Fibroblast of peridontal ligament (primary cell): ENCODE data around the gene TOR4A.
"Not testable (repeated sequence)": the region's sequence is repeated elsewhere in the genome, so short reads cannot be mapped to it uniquely, and the experiment has no call there.

Source experiments
- DNase-seq: peaks from one replicate; pipeline ENCODE4 v3.0.0-alpha.2; 2010; ENCODE audit errors: extremely low read depth

The TOR4A gene

DNA sequence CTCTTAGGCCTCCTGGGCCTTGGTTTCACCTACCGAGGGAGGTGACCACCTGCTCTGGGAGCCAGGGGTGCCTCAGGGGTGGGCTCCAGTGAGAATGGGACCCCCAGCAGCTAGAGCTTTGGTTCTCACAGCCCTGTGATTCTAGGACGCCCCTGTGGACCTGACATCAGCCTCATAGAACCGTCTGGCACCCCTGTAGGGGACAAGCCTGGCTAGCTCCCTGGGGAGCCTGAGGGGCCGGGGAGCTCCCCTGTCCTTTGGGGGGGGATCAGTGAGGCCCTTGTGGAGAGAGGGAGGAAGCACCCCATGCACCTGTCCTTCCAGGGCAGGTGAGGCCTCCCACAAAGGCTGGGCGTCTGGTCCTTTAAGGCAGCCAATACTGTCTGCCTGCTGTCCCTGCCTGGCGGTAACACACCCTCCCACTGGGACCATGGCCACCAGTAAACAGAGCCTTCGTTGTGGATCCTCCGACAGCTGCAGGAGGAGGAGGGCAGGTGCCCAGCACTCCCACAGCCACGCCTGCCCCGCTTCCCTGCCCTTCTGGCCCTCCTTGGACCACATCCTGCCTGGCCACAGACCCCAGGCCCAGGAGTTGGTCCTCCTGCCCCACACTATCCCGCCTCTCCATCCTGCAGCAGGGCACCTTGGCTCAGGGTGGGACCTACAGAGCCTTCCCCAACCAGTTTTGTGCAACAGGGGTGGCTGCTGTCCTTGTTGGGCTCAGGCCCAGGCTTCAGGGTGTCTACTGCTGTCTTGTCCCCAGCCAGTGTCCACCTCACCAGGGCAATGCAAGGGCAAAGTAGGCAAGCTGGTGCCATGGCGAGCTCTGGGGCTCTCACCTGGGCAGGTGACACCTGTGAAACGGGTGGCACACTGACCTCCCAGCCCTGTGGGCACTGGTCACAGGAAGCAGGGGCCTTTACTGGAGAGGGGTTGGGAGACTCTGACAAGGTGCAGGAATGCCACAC, 39.5 kb upstream of the TOR4A start:
- DNase-seq: no peak

DNA sequence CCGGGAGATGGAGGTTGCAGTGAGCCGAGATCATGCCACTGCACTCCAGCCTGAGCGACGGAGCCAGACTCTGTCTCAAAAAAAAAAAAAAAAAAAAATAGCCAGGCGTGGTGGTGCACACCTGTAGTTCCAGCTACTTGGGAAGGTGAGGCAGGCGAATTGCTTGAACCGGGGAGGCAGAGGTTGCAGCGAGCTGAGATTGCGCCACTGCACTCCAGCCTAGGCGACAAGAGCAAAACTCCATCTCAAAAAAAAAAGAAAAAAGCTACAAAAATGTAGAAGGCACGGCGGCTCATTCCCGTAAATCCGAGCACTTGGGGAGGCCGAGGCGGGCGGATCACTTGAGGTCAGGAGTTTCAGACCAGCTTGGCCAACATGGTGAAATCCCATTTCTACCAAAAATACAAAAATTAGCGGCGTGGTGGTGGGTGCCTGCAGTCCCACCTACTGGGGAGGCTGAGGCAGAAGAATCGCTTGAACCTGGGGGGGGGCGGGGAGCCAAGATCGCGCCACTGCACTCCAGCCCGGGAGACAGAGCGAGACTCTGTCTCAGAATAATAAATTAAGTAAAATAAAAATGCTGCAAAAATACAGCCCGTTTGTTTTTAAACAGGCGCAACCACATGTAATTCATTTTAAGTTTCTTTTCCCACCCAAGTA, 37.9 kb upstream of the TOR4A start:
- not testable (repeated sequence) for DNase-seq

DNA sequence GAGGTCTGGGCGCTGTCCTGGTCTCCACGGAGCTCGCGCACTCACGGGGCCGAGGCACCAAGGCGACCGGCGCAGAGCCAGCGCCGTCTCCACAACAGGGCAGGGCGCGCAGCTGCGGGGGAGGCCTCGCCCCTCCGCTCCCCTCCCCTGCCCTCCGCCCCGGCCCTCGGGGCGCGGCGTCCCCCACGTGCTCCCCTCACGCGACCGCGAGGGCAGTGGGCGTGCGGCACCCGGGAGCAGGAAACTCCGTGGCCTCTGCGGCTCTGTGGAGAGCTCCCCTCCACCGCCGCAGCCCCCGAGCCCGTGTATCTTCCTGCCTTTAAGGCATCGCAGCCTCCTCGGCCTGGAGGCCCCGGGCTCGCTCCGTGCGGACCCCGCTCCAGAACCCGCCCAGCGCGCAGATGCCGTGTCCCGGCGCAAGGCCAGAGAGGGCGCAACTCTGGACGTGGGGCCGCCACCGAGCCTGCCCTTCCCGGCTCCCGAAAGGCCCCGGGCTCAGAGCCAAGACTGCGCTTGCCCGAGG, 37.1 kb upstream of the TOR4A start:
- peak; percentile 70 for DNase-seq

DNA sequence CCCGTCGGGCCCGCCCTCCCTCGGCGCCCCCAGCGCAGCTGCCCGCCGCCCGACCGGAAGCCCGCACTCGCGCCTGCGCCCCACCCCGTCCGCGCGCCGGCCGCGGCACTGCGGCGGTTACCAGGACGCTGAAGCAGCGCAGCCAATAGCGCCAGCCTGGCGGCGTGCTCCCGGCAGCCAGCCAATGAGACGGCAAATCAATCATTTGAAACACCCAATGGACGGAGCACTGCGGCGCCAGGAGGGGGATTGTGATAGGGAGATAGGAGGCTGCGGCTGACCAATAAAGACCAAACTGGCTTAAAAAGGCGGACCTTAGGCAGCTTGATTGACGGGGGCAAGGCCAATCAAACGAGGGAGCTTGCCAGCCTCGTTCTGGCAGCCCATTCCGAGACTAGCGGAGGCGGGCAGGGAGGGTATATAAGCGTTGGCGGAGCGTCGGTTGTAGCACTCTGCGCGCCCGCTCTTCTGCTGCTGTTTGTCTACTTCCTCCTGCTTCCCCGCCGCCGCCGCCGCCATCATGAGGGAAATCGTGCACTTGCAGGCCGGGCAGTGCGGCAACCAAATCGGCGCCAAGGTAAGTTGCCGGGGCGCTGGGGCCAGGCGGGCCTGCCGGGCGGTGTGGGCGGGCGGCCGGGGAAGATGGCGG, 36.6 kb upstream of the TOR4A start, which contains the start of gene TUBB4B:
Gene TUBB4B (plus strand): TSS at position 447 of the 649 bp plus-strand sequence. CDS start 74 bp downstream, at position 521.
- peak; percentile 100 for DNase-seq

DNA sequence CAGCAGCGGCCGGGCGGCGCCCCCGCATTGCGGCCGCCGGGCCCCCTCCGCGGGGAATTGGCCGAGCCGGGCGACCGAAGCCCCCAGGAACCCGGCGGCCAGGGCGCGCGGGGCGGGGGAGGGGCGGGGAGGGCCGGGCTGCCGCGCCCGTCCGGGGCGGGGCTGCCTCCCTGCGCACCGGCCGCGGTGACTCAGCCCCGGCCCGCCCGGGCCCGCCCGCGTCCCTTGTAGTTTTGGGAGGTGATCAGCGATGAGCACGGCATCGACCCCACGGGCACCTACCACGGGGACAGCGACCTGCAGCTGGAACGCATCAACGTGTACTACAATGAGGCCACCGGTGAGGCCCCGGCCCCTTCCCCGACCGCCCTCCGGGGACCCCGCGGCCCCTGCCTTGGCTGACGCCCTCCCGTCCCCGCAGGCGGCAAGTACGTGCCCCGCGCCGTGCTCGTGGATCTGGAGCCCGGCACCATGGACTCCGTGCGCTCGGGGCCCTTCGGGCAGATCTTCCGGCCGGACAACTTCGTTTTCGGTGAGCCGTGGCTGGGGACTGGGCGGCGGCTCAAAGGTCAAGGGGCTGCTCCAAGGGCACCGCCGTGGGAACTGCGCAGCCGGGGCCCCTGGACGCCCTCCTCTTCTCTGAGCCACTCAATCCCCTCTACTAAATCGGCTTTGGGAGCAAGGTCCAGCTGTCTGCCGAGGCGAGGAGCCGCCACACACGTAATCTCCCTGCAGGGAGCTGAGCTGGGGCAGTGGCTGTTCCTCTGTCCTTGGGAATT, 35.8 kb upstream of the TOR4A start:
- peak; percentile 19 for DNase-seq

DNA sequence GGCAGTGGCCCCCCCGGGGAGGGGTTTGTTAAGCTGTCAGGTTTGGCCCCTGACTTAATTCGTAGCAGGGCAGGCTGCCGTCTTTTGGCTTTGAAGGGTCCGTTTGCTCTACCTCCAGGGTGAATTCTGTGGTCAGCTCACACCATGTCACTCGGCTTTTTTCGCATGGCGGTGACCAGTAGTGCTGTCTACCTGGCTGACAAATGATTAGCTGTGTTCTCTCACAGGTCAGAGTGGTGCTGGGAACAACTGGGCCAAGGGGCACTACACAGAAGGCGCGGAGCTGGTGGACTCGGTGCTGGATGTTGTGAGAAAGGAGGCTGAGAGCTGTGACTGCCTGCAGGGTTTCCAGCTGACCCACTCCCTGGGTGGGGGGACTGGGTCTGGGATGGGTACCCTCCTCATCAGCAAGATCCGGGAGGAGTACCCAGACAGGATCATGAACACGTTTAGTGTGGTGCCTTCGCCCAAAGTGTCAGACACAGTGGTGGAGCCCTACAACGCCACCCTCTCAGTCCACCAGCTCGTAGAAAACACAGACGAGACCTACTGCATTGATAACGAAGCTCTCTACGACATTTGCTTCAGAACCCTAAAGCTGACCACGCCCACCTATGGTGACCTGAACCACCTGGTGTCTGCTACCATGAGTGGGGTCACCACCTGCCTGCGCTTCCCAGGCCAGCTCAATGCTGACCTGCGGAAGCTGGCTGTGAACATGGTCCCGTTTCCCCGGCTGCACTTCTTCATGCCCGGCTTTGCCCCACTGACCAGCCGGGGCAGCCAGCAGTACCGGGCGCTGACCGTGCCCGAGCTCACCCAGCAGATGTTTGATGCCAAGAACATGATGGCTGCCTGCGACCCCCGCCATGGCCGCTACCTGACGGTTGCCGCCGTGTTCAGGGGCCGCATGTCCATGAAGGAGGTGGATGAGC, 35.0 kb upstream of the TOR4A start:
- no peak for DNase-seq

DNA sequence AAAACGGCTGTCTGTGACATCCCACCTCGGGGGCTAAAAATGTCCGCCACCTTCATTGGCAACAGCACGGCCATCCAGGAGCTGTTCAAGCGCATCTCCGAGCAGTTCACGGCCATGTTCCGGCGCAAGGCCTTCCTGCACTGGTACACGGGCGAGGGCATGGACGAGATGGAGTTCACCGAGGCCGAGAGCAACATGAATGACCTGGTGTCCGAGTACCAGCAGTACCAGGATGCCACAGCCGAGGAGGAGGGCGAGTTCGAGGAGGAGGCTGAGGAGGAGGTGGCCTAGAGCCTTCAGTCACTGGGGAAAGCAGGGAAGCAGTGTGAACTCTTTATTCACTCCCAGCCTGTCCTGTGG, 34.3 kb upstream of the TOR4A start:
- DNase-seq: not testable (repeated sequence)

DNA sequence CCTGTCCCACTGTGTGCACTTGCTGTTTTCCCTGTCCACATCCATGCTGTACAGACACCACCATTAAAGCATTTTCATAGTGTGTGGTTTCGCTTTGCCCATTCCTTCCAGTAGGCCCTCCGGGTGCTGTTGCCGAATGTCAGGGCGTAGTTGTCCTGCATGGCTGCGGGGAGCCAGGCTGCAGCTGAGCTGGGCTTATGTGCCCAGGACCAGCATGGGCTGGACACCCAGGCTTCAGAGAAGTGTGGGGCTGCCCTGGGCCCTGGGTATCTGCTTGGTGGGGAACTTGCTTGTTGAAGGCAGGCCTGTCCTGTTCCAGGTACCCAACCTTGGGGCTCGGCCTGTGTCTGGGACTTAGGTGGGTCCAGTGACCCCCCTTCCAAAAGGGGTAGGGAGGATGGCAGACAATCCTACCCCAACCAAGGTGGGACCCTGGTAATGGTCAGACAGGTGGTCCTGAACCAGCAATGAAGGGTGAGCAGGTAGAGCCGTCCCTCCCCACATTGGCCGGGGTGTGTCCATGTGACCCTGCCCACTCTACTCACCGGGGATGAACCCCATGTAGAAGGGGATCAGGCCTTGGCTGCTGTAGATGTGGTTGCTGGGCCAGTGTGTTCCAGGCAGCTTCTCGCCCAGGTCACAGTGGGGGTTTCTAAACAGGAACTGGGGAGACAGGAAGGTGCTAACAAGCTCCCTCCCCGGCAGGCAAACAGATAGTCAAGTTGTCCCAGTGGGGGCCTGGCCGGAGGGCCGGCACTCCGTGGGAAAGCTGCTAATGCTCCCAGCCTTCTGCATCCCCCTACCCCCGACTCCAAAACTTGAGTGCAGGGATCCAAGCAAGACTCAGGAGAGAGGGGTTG, 33.7 kb upstream of the TOR4A start:
- no peak for DNase-seq

DNA sequence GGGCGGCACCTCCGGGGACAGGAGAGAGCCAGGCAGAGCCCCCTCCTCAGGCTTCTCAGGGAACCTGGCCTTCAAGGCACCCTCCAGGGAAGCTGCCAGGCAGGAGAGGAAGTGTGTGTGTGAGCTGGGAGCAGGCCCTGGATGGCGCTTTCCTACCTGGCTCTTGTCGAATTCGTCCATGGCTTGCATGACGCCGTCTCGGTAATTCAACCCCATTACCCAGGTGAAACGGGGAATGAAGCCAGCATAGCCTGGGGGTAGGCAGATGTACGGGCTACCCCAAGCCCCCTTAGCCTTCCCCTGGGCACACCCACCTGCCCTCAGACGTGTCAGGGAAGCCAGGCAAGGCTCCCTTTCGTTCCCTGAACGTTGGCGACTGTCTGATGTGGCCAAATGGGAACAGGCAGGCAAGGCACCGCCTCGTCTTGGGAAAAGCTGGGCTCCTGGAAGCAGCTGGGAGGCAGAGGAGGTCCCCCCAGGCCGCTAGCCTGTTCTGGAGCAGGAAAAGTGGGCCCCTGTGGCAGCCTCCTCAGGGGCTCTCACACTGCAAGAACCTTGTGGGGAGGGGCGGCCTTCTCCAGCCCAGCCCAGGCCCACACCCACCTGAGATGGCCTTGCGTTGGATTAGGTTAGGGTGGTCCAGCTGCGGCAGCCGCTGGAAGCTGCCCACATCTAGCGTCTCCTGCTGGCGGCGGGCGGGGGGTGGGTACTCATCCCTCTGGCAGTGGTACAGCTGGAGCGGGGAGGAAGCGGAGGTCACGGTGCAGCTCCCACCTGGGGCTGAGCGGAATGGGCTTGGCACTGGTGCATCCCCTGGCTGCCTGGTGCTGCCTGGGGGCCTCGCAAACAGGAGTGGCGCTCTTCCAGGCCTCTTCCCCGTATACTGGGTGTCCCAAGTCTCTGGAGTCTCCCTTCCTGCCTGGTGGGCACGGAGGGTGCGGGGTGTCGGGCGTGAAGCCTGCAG, 32.8 kb upstream of the TOR4A start:
- DNase-seq: no peak

DNA sequence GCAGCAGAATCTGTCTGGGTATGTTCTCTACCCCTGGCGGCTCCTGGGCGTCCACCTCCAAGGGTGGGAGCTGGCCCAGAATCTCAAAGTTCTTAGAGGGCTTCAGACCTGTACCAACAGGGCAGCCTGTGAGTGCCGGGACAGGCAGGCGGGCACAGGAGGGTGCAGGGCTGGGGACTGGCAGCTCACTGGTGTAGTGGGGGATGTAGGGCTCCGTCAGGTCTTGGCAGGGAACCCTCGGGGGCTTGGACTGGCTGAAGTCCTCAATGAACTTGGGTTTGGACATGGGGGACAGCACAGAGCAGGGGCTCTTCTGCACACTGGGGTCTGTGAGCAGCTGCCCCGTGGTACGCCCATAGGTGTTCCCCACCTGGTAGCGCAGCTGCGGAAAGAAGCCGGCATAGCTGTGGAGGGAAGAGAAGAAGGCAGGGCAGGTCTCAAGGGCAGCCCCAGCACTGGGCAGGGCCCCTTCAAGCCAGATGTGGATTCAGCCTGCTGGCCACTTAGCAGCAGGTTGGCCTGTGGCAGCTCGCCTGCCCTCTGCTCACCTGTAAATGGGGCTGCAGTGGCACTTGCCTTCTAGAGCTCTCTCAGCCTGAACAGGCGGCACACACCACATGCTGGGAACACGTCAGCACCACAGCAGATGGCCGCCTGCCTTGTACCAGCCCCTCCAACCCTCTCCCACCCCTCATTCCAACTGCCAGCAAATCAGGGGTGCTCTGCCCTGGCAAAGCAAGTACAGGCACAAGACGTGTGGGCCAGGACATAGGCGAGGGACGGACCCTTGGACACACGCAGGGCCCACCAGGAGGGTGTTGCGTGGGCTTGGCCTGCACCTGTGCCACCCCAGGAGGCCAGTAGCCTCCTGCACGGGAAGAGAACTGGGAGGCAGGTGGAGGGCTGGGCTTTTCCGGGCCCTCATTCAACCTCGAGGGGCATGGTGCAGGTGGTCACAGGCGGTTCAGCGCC, 31.8 kb upstream of the TOR4A start:
- DNase-seq: no peak

DNA sequence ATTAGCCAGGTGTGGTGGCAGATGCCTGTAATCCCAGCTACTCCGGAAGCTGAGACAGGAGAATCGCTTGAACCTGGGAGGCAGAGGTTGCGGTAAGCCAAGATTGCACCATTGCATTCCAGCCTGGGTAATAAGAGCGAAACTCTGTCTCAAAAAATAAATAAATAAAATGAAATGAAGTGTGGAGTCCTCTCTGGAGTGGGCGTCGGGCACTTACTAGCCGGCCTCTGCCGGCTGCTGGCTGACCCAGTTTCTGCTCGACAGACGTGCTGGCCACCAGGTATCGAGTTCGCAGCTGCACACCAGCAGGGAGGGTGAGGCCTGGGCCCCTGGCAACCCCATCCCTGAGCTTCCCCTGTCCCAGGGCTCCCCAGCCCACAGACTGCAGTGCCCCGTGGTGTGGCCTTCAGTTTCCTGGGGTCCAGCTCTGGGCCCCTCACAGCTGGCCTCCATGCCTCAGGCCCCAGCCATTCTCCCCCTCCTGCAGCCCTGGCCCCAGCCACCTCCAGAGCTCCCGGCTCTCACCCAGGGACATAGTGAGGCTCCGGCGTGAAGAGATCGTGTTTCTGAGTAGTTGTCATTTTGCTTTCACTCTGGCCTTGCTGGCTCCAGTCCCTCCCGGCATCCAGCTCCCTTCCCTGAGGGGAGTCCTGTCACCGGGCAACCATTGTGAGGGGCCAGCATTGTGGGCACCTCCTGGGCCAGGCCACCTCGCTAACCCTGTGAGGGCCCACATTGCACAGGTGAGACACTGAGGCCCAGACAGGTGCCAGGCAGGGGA, 30.2 kb upstream of the TOR4A start:
- DNase-seq: peak; percentile 19

DNA sequence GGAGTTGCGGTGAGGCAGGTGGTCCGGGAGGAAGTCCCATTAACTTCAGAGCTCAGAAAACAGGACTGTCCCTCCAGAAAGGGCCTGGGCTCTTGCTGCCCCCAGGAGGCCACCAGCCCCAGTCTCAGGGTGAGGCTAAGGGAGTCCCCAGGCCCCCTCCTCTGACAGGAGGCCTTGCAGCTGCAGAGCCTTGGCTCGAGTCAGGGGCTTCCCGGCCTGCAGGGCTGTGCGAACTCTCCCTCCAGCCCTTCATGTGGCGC, 29.7 kb upstream of the TOR4A start:
- DNase-seq: no peak

DNA sequence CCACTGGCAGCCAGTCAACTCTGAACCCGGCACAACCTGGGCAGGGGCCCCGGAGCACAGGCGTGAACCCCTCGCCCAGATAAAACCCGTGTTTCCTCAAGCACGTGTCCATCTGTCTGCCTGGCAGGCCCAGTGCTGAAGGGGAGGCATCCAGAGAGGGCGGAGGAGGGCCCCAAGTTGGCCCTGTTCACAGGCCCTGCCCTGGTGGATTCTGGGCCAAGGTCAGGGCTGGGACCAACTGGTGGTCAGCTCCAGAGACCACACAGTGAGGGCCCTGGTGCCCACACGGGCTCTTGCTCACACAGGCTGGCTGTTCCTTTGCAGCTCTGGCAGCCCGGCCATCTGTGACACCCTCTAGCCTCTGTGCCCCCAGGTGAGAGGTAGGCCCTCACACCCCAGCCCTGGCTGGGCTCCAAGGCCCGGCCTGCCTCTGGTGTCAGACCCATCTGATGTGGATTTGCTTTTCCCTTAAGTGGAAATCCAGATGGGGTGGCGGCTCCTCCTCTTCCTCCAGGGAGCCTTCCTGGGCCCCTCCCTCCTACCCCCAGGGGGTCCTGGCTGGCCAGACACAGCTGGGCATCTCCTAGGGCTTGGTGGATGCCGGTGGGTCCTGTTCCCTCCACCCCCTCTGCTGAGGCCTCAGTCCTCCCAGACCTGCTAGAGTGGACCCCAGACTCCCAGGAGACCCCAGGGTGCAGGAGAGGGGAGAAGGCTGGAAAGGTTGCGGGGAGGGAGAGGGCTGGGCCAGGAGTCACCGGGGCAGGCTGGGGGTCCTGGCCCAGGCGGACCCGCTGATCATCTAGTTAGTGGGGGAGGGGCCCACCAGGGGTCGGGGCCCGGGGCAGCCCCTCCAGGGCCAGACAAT, 27.0 kb upstream of the TOR4A start:
- DNase-seq: no peak

DNA sequence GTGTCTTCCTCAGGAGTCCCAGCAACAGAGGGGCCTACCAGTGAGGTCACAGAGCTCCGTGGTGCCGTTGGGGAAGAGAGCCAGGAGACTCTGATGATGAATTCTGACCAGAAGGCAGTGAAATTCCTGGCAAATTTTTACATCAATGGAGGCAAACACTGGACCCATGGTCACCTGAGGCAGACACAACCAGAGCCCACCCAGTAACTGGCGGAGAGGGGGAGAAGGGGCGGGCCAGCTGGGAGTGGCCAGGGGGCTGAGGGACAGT, 26.4 kb upstream of the TOR4A start, which contains the start of gene STPG3:
Gene STPG3 (plus strand): TSS at position 93 of the 268 bp plus-strand sequence. CDS start 1 bp downstream, at position 94.
- no peak for DNase-seq

DNA sequence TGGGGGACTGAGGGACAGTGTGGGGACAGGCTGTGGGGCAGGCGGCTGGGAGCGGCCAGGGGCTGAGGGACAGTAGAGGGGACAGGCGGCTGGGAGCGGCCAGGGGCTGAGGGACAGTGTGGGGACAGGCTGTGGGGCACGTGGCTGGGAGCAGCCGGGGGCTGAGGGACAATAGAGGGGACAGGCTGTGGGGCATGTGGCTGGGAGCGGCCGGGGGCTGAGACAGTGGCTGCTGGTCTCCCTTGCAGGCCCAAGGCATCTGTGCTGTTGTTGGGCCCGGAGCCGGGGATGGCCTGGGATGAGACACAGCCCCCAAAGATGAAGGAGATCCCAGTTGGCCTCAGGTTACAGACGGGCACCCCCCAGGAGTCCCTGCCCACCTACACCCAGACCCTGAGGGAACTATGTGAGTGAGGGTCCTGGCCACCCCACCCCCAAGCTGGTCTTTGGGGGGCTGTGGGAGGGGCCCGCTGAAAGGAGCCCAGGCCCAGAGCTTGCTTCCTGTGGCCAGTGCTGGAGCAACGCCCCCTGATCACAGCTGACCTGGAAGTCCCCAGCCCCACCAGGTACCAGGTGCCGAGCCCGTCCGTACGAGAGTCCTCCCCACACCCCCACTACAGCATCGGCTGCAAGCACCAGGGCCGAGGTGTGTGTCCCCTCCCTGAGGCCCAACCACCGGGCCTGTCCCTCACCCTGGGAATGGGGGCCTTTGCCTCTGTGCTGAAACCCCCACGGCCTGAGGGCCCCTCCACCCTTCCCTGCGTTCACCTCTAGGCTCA, 25.8 kb upstream of the TOR4A start:
- DNase-seq: no peak
